HepG2 (cell line): ENCODE data around the gene CNTN4. TPM values are rescaled to one million over a fixed set of nuclear protein-coding genes. Genes with fewer than 3 reads are reported as not detected.
"Not testable (repeated sequence)": the region's sequence is repeated elsewhere in the genome, so short reads cannot be mapped to it uniquely, and the experiment has no call there.

ENCODE experiments used
- ATAC-seq: fragments of 200-7000 bp; cut with Tn5 transposase; 3 replicates; pipeline ENCODE4 v1.9.1; 2020; ENCODE audit warnings: mild to moderate bottlenecking, moderate library complexity
- BruUV-seq: library from RNA; stranded (reverse); fragments of 400-500 nt; replicated peaks from 2 replicates; lab custom pipeline; 2021; lab: Mats Ljungman, UMichigan
- CTCF ChIA-PET: fragments of 300-600 bp; formaldehyde crosslinking; extraction: SDS; loops from one replicate; lab custom pipeline; 2021; ENCODE audit warnings: low total read pairs, inconsistent platforms, low intra/inter-chr PET ratio; lab: Yijun Ruan, JAX
- POLR2A ChIA-PET: fragments of 350-600 bp; sonication (Branson Sonifier 250); formaldehyde crosslinking; loops from one replicate; lab custom pipeline; 2020; ENCODE audit warnings: antibody characterized with exemption, inconsistent platforms; lab: Yijun Ruan, JAX
- DNase-seq: peaks from one replicate; pipeline ENCODE4 v3.0.0-alpha.2; 2015; ENCODE audit warnings: low spot score
- FAIRE-seq: peaks from 3 replicates; lab custom pipeline; 2011; peaks lifted over from hg19 to GRCh38; lab: Jason Lieb, UNC
- H2AFZ ChIP-seq: one replicate; pipeline ENCODE4 v1.6.1; 2011; ENCODE audit warnings: low read length, inconsistent platforms
- H3K27ac ChIP-seq: fragments of 300-600 bp; 3 replicates; pipeline ENCODE4 v1.8.0; 2011; ENCODE audit warnings: mixed run types, mild to moderate bottlenecking, mixed read lengths, low read length, inconsistent platforms; ENCODE audit not compliant: insufficient read depth; ENCODE audit errors: extremely low read length
- H3K27me3 ChIP-seq, 2 experiments: fragments of 200-600 bp in 1 of 2; 2 replicates in 1 of 2; 3 replicates in 1 of 2; pipeline versions ENCODE4 v1.6.0 to v1.8.0; 2011; ENCODE audit warnings: low read length in 2 of 2, mild to moderate bottlenecking in 2 of 2, moderate library complexity in 2 of 2, inconsistent platforms in 1 of 2; ENCODE audit not compliant: insufficient read depth in 2 of 2, control insufficient read depth in 1 of 2
- H3K36me3 ChIP-seq, 2 experiments: fragments of 200-600 bp in 1 of 2; replicated peaks in 1 of 2; 2 replicates in 1 of 2; 3 replicates in 1 of 2; pipeline versions ENCODE4 v1.5.1 to v1.8.0; 2011; ENCODE audit warnings: low read length in 2 of 2, inconsistent platforms in 1 of 2; ENCODE audit not compliant: insufficient read depth in 2 of 2, control insufficient read depth in 1 of 2
- H3K4me1 ChIP-seq: 2 replicates; pipeline ENCODE4 v1.5.1; 2012; ENCODE audit warnings: low read length, inconsistent platforms; ENCODE audit not compliant: insufficient read depth
- H3K4me2 ChIP-seq: 2 replicates; pipeline ENCODE4 v1.6.0; 2011; ENCODE audit warnings: low read depth, low read length, inconsistent platforms
- H3K4me3 ChIP-seq, 3 experiments: fragments of 200-600 bp in 1 of 3; sonication (generic), shearing (Covaris generic) in 1 of 3; replicated peaks in 1 of 3; 2 replicates each; pipeline ENCODE4 v1.5.1; 2011 to 2016; ENCODE audit warnings: low read length in 3 of 3, inconsistent platforms in 2 of 3, low read depth in 2 of 3, mild to moderate bottlenecking in 2 of 3, control low read depth in 1 of 3, mixed read lengths in 1 of 3; ENCODE audit not compliant: insufficient read depth in 1 of 3
- H3K79me2 ChIP-seq: one replicate; pipeline ENCODE4 v1.6.1; 2011; ENCODE audit warnings: low read length, inconsistent platforms; ENCODE audit not compliant: insufficient read depth
- H3K9ac ChIP-seq: 2 replicates; pipeline ENCODE4 v1.6.0; 2011; ENCODE audit warnings: mild to moderate bottlenecking, low read depth, low read length, inconsistent platforms; ENCODE audit not compliant: insufficient read depth
- H3K9me3 ChIP-seq: 2 replicates; pipeline ENCODE4 v1.5.1; 2012; ENCODE audit warnings: mild to moderate bottlenecking, low read length
- H4K20me1 ChIP-seq: 2 replicates; pipeline ENCODE4 v1.6.0; 2011; ENCODE audit warnings: inconsistent platforms, mild to moderate bottlenecking, low read length, moderate library complexity; ENCODE audit not compliant: insufficient read depth
- IRF9 ChIP-seq: sonication (generic); formaldehyde crosslinking; IDR thresholded peaks from 2 replicates; pipeline ENCODE4 v1.8.0; 2022; ENCODE audit warnings: missing genetic modification reagents, mild to moderate bottlenecking, borderline replicate concordance
- LCORL ChIP-seq, 2 experiments: fragments of 450-650 bp in 1 of 2; sonication (generic) in 1 of 2; formaldehyde crosslinking in 1 of 2; IDR thresholded peaks; 2 replicates each; pipeline versions ENCODE4 v1.5.0 to v1.6.1; 2017 to 2020; ENCODE audit warnings: antibody characterized with exemption in 1 of 2, missing genetic modification reagents in 1 of 2
- ZNF564 ChIP-seq: sonication (generic); formaldehyde crosslinking; IDR thresholded peaks from 2 replicates; pipeline ENCODE4 v1.8.1; 2023; ENCODE audit warnings: mild to moderate bottlenecking, missing genetic modification reagents
- WGBS: methylation state at CpG from one replicate; pipeline ENCODE4 v1.1.6; 2017; ENCODE audit warnings: low lambda C conversion rate; 5-methylcytosine and 5-hydroxymethylcytosine counted together
- in situ Hi-C: cut with HindIII; loops from 2 replicates; pipeline ENCODE4 v1.10.0; 2017; ENCODE audit warnings: low pct_unique_long_range_greater_than_20kb; ENCODE audit not compliant: extremely low pct_ligation_motif_present
- intact Hi-C: fragments of 100-400 bp; cut with micrococcal nuclease; formaldehyde crosslinking; loops from one replicate; pipeline ENCODE4 v1.10.0; 2022; ENCODE audit not compliant: unreplicated experiment
- polyA plus RNA-seq, 8 experiments: library from polyadenylated mRNA; depleted of rRNA in 3 of 8; stranded (reverse) in 7 of 8; unstranded in 1 of 8; fragments of >200 nt; fragmentation: Illumina TruSeq in 4 of 8; extraction: Trizol in 4 of 8; gene quantifications; 2 replicates each; pipeline versions ENCODE4 v1.2.1 to v1.2.3, GENCODE V29; 2011 to 2016; ENCODE audit warnings: low read depth in 4 of 8, missing spikeins in 1 of 8, mixed read lengths in 1 of 8; ENCODE audit not compliant: insufficient read depth in 1 of 8
- total RNA-seq, 5 experiments: library from RNA; depleted of rRNA; stranded (reverse); fragments of >200 nt; fragmentation: Illumina TruSeq; extraction: Trizol; gene quantifications; 2 replicates each; pipeline ENCODE4 v1.2.3, GENCODE V29; 2016; ENCODE audit warnings: low read depth in 1 of 5

The CNTN4 gene
- total and polyA plus RNA-seq, 2 of the 13 experiments (the other 11 are each of a cell fraction or from before 2014, with no cell fraction given) = 0.01 to 0.13 TPM

DNA sequence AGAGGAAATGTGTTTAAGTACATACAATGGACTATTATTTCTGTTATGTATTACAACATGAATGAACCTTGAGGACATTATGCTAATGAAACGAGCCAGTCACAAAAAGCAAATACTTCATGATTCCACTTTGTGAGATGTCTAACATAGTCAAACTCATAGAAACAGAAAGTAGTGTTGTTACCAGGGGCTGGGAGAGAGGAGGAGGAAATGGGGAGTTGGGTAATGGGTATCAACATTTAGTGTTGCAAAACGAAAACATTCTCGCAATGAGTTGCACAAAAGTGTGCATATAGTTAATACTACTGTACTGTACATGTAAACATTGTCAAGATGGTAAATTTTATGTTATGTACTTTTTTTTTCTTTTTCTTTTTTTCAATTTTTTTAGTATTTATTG lies 817.2 kb downstream of the CNTN4 start:
- POLR2A ChIA-PET = no interaction called here
- in situ Hi-C loops = no loop called here
- no peaks in the 10 kb centered on the region for H3K36me3 ChIP-seq
- CTCF ChIA-PET = no interaction called here
- H3K4me2 ChIP-seq = no peak overlapping the region
- DNase-seq (no peak), ATAC-seq (no peak), FAIRE-seq (no peak)
- H3K79me2 ChIP-seq = no peaks in the 10 kb centered on the region
- H3K4me1 ChIP-seq = no peaks in the 10 kb centered on the region
- no peak overlapping the region for H2AFZ ChIP-seq
- no peaks in the 10 kb centered on the region for H3K27me3 ChIP-seq
- TF ChIP-seq ZNF564 (no peak), IRF9 (CRISPR knock-in tag) (no peak), LCORL (IDR thresholded peaks at IDR 0.05) (no peak), LCORL (CRISPR knock-in tag; IDR thresholded peaks at IDR 0.05) (no peak)
- no TSS peak for BruUV-seq
- 1% methylated on average over 3 of the region's 3 CpGs for WGBS
- H4K20me1 ChIP-seq = no peaks in the 10 kb centered on the region
- H3K27ac ChIP-seq = no peak overlapping the region
- no peaks in the 10 kb centered on the region for H3K9me3 ChIP-seq
- intact Hi-C loops = no loop called here
- H3K4me3 ChIP-seq = no peak overlapping the region
- no peak overlapping the region for H3K9ac ChIP-seq

DNA sequence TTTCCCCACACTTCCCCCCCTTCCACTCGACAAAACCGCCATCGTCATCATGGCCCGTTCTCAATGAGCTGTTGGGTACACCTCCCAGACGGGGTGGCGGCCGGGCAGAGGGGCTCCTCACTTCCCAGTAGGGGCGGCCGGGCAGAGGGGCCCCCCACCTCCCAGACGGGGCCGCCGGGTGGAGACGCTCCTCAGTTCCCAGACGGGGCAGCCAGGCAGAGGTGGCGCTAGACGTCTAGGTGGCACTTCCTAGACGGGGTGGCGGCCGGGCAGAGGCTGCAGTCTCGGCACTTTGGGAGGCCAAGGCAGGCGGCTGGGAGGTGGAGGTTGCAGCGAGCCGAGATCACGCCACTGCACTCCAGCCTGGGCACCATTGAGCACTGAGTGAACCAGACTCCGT lies 818.0 kb downstream of the CNTN4 start:
- H3K4me3 ChIP-seq, H3K4me2 ChIP-seq, POLR2A ChIA-PET, in situ Hi-C loops, H3K27ac ChIP-seq, BruUV-seq, H2AFZ ChIP-seq, H3K36me3 ChIP-seq, H3K9ac ChIP-seq, H3K4me1 ChIP-seq, H3K9me3 ChIP-seq, ATAC-seq, FAIRE-seq, H3K27me3 ChIP-seq, H3K79me2 ChIP-seq, DNase-seq, intact Hi-C loops, H4K20me1 ChIP-seq, CTCF ChIA-PET: not testable (repeated sequence)
- 71% methylated on average over 16 of the region's 25 CpGs for WGBS
